HEK293T (cell line): ENCODE data around the gene EPS8L1.

ENCODE experiments used
- FOXK2 ChIP-seq: fragments of 450-650 bp; IDR thresholded peaks from 2 replicates; pipeline ENCODE4 v1.6.1; 2016; ENCODE audit warnings: mild to moderate bottlenecking
- FOXM1 ChIP-seq: fragments of 450-650 bp; IDR thresholded peaks from 2 replicates; pipeline ENCODE4 v1.6.1; 2017; ENCODE audit warnings: mild to moderate bottlenecking, borderline replicate concordance
- PKNOX1 ChIP-seq: fragments of 450-650 bp; IDR thresholded peaks from 2 replicates; pipeline ENCODE4 v1.6.1; 2016
- ZNF384 ChIP-seq: fragments of 450-650 bp; IDR thresholded peaks from 2 replicates; pipeline ENCODE4 v1.6.1; 2016

- TF ChIP-seq FOXM1 (no peak), FOXK2 (no peak), ZNF384 (no peak), PKNOX1 (no peak)
These were observed 21.9 kb upstream of the EPS8L1 start for GRCh38 chr19:55053735-55054134.
